NCI-H1694 treated with DMSO at 0.1 percent for 48 hours (cell line): ENCODE measurements around the gene KAZN.
A peak's percentile ranks its signal among the peaks of the same experiment; 100 is the strongest.

Source experiments
- DNase-seq: peaks from one replicate; lab custom pipeline; 2025; lab: John Stamatoyannopoulos, UW

The KAZN gene

GRCh38 chr1:14590411-14591180 is 7.9 kb upstream of the KAZN start:
- no peak for DNase-seq

GRCh38 chr1:14591600-14591999 is 6.9 kb upstream of the KAZN start:
- DNase-seq = no peak

GRCh38 chr1:14592004-14592631 is 6.4 kb upstream of the KAZN start:
- no peak for DNase-seq

- no peak for DNase-seq
Measured at GRCh38 chr1:14593302-14593701, 5.2 kb upstream of the KAZN start.

- no peak for DNase-seq
Measured at GRCh38 chr1:14594045-14594444, 4.4 kb upstream of the KAZN start.

- DNase-seq = no peak
Measured at GRCh38 chr1:14596591-14596990, 1.9 kb upstream of the KAZN start.

- DNase-seq = no peak
Measured at GRCh38 chr1:14597343-14598006, 1.0 kb upstream of the KAZN start.

GRCh38 chr1:14598007-14598497 is 433 bp upstream of the KAZN start:
- DNase-seq = peak; percentile 7

- no peak for DNase-seq
Measured at GRCh38 chr1:14599183-14599791, 802 bp downstream of the KAZN start.

GRCh38 chr1:14599800-14600199 is 1.3 kb downstream of the KAZN start:
- DNase-seq = no peak

- no peak for DNase-seq
Measured at GRCh38 chr1:14600405-14601112, 2.1 kb downstream of the KAZN start.

GRCh38 chr1:14602136-14602535 is 3.7 kb downstream of the KAZN start:
- peak; percentile 38 for DNase-seq

- DNase-seq = peak; percentile 19
Measured at GRCh38 chr1:14603645-14604044, 5.2 kb downstream of the KAZN start.

GRCh38 chr1:14604414-14604813 is 5.9 kb downstream of the KAZN start:
- DNase-seq = no peak

GRCh38 chr1:14605945-14606344 is 7.5 kb downstream of the KAZN start:
- DNase-seq = no peak

GRCh38 chr1:14606632-14607031 is 8.1 kb downstream of the KAZN start:
- peak; percentile 28 for DNase-seq

- DNase-seq = no peak
Measured at GRCh38 chr1:14607295-14607694, 8.8 kb downstream of the KAZN start.

- DNase-seq = no peak
Measured at GRCh38 chr1:14608308-14608707, 9.8 kb downstream of the KAZN start.

- no peak for DNase-seq
Measured at GRCh38 chr1:14610761-14611160, 12.3 kb downstream of the KAZN start.

- DNase-seq = no peak
Measured at GRCh38 chr1:14611792-14612191, 13.3 kb downstream of the KAZN start.

GRCh38 chr1:14612256-14612655 is 13.8 kb downstream of the KAZN start:
- no peak for DNase-seq

GRCh38 chr1:14613926-14614325 is 15.4 kb downstream of the KAZN start:
- no peak for DNase-seq
